Vagina (tissue), 2 donors: ENCODE results near the gene TMEM19.

Source experiments
- CTCF ChIP-seq, 3 experiments: fragments of 450-650 bp in 2 of 3; fragments of 200-600 bp in 1 of 3; sonication (generic) in 1 of 3; IDR thresholded peaks; one replicate each; pipeline ENCODE4 v1.5.1; 2017 to 2019; ENCODE audit warnings: antibody characterized with exemption in 3 of 3, mild to moderate bottlenecking in 2 of 3, moderate library complexity in 2 of 3
- POLR2A ChIP-seq, 2 donors: fragments of 450-650 bp; IDR thresholded peaks; one replicate each; pipeline ENCODE4 v1.6.1; 2017; ENCODE audit warnings: antibody characterized with exemption in 2 of 2, mild to moderate bottlenecking in 2 of 2, moderate library complexity in 2 of 2

DNA sequence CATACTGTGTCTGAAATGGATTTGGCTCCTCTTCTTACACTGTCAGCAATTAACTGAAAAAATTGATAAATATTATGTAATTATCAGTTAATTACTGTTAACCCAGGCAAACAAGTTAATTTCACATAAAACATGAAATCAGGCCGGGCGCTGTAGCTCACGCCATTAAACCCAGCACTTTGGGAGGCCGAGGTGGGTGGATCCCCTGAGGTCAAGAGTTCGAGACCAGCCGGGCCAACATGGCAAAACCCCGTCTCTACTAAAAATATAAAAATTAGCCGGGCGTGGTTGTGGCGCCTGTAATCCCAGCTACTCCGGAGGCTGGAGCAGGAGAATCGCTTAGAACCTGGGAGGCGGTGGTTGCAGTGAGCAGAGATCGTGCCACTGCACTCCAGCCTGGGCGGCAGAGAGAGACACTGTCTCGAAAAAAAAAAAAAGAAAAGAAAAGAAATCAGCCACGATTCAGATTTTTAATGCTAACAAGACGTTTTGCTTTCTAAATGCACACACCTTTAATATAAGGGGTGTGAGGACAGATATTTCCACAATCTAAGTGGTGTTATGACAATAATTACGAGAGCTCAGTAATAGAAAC, 473 bp upstream of the TMEM19 start:
- TF ChIP-seq POLR2A (IDR thresholded peaks at IDR 0.05) = no peak
- no peak for TF ChIP-seq CTCF (IDR thresholded peaks at IDR 0.05)
